Sigmoid colon (tissue), 7 donors: ENCODE data around the gene EIF3L. TPM values are rescaled to one million over a fixed set of nuclear protein-coding genes. Genes with fewer than 3 reads are reported as not detected.
A peak's percentile ranks its signal among the peaks of the same experiment; 100 is the strongest.

Source experiments
- DNase-seq: peaks from one replicate; pipeline ENCODE4 v3.0.0-alpha.2; 2019
- H3K27ac ChIP-seq, 4 donors: fragments of 200-600 bp; sonication (generic); one replicate each; pipeline ENCODE4 v1.5.1; 2016 to 2019; ENCODE audit warnings: mild to moderate bottlenecking in 1 of 4
- H3K27me3 ChIP-seq, 3 donors: fragments of 200-600 bp; sonication (generic); one replicate each; pipeline ENCODE4 v1.5.1; 2019; ENCODE audit warnings: mild to moderate bottlenecking in 1 of 3
- H3K36me3 ChIP-seq, 4 donors: fragments of 200-600 bp; sonication (generic); one replicate each; pipeline ENCODE4 v1.5.1; 2016 to 2019
- H3K4me1 ChIP-seq, 4 donors: fragments of 200-600 bp; sonication (generic); one replicate each; pipeline ENCODE4 v1.5.1; 2017 to 2019
- H3K4me3 ChIP-seq, 4 donors: fragments of 200-600 bp; sonication (generic); one replicate each; pipeline ENCODE4 v1.5.1; 2017 to 2019; ENCODE audit warnings: mild to moderate bottlenecking in 2 of 4, moderate library complexity in 1 of 4
- H3K9me3 ChIP-seq, 4 donors: fragments of 200-600 bp in 3 of 4; sonication (generic) in 3 of 4; one replicate each; pipeline versions ENCODE4 v1.5.1 to v1.6.1; 2013 to 2019
- CTCF ChIP-seq, 4 experiments: fragments of 450-650 bp in 3 of 4; fragments of 200-600 bp in 1 of 4; IDR thresholded peaks; one replicate each; pipeline ENCODE4 v1.5.1; 2016 to 2019; ENCODE audit warnings: antibody characterized with exemption in 4 of 4, mild to moderate bottlenecking in 3 of 4, moderate library complexity in 2 of 4
- EP300 ChIP-seq, 4 donors: sonication (generic); formaldehyde crosslinking; IDR thresholded peaks; one replicate each; pipeline ENCODE4 v1.6.1; 2017; ENCODE audit warnings: antibody characterized with exemption in 4 of 4
- POLR2A ChIP-seq, 2 donors: fragments of 450-650 bp; IDR thresholded peaks; one replicate each; pipeline ENCODE4 v1.6.1; 2016; ENCODE audit warnings: antibody characterized with exemption in 2 of 2, mild to moderate bottlenecking in 2 of 2, moderate library complexity in 2 of 2
- POLR2AphosphoS5 ChIP-seq, 4 donors: sonication (generic); formaldehyde crosslinking; IDR thresholded peaks; one replicate each; pipeline ENCODE4 v1.6.1; 2017; ENCODE audit warnings: antibody characterized with exemption in 4 of 4
- WGBS, 2 donors: extraction: QIAGEN DNeasy Blood & Tissue Kit; methylation state at CpG; one replicate each; pipeline ENCODE4 v1.1.7; 2013; 5-methylcytosine and 5-hydroxymethylcytosine counted together
- intact Hi-C: fragments of 100-400 bp; cut with DNase I; formaldehyde crosslinking; loops from one replicate; pipeline ENCODE4 v1.15.1; 2023
- polyA plus RNA-seq, 3 donors: library from polyadenylated mRNA; stranded (reverse); fragments of 200-250 nt; gene quantifications; one replicate each; pipeline ENCODE4 v1.2.3, GENCODE V29; 2013
- total RNA-seq, 4 donors: library from RNA; depleted of rRNA; stranded (reverse); fragments of >200 nt; gene quantifications; one replicate each; pipeline ENCODE4 v1.1.0, GENCODE V29; 2016
- donor health status: healthy with polysubstance abuse.
- donor health status: Bipolar disorder and iron deficiency.
- donor health status: healthy.

Gene EIF3L
- total and polyA plus RNA-seq, 7 donors = 198 to 628 (median 366) TPM

GRCh38 chr22:37906364-37907008 lies 57.3 kb downstream of the EIF3L start:
- DNase-seq = peak; percentile 73
- Histone ChIP-seq H3K4me3 (peak overlapping the region; percentile 72 to 98 (median 88)), H3K36me3 (no peaks in the 10 kb centered on the region), H3K9me3 (no peaks in the 10 kb centered on the region), H3K27ac (peak overlapping the region; percentile 88 to 97 (median 92)), H3K27me3 (no peaks in the 10 kb centered on the region), H3K4me1 (peaks cover 0 to 63% (median 60%) of the 10 kb centered on the region in 4 donors)
- no peak for TF ChIP-seq CTCF (IDR thresholded peaks at IDR 0.05)
- TF ChIP-seq POLR2A (IDR thresholded peaks at IDR 0.05) = no peak
- no peak for TF ChIP-seq EP300 (IDR thresholded peaks at IDR 0.05)
- no peak for TF ChIP-seq POLR2AphosphoS5 (IDR thresholded peaks at IDR 0.05)
- intact Hi-C loops = no loop called here
- WGBS, 2 donors = 1% methylated on average over 75 of the region's 75 CpGs

- Histone ChIP-seq H3K4me3 (peak overlapping the region; percentile 72 to 98 (median 88)), H3K4me1 (peaks cover 0 to 70% (median 66%) of the 10 kb centered on the region in 4 donors), H3K27me3 (no peaks in the 10 kb centered on the region), H3K36me3 (peaks cover 0 to 4% (median 2%) of the 10 kb centered on the region in 4 donors), H3K27ac (peak overlapping the region; percentile 88 to 97 (median 92)), H3K9me3 (no peaks in the 10 kb centered on the region)
- intact Hi-C loops = no loop called here
- TF ChIP-seq POLR2A (IDR thresholded peaks at IDR 0.05) (no peak), EP300 (IDR thresholded peaks at IDR 0.05) (no peak), POLR2AphosphoS5 (IDR thresholded peaks at IDR 0.05) (no peak), CTCF (IDR thresholded peaks at IDR 0.05) (no peak)
- peak; percentile 63 for DNase-seq
- WGBS, 2 donors = 35 to 60% methylated on average over 19 of the region's 19 CpGs
Observed at GRCh38 chr22:37907036-37907954, 58.1 kb downstream of the EIF3L start.

- no peaks in the 10 kb centered on the region for H3K9me3 ChIP-seq
- peak; percentile 77 for DNase-seq
- H3K27ac ChIP-seq = peak overlapping the region; percentile 88 to 97 (median 92)
- intact Hi-C loops = loop anchor here (2.0 kb wide), 1 partner anchor 23 kb away; no protein-coding TSS in a partner anchor
- peaks cover 0 to 29% (median 26%) of the 10 kb centered on the region in 4 donors for H3K36me3 ChIP-seq
- H3K4me1 ChIP-seq = peaks cover 0 to 80% (median 67%) of the 10 kb centered on the region in 4 donors
- WGBS, 2 donors = 82 to 91% methylated on average over 7 of the region's 7 CpGs
- H3K4me3 ChIP-seq = peak overlapping the region in 2 of 4 donors; percentile 22 to 39
- no peaks in the 10 kb centered on the region for H3K27me3 ChIP-seq
- no peak for TF ChIP-seq POLR2A (IDR thresholded peaks at IDR 0.05)
- no peak for TF ChIP-seq EP300 (IDR thresholded peaks at IDR 0.05)
- no peak for TF ChIP-seq CTCF (IDR thresholded peaks at IDR 0.05)
- peak in 3 of 4 donors; percentile 24 to 47 (median 30) for TF ChIP-seq POLR2AphosphoS5 (IDR thresholded peaks at IDR 0.05)
Observed at GRCh38 chr22:37909766-37910165, 60.5 kb downstream of the EIF3L start.

- intact Hi-C loops = loop anchor here (2.0 kb wide), 1 partner anchor 22 kb away; no protein-coding TSS in a partner anchor
- Histone ChIP-seq H3K36me3 (peaks cover 5 to 42% (median 39%) of the 10 kb centered on the region in 4 donors), H3K9me3 (no peaks in the 10 kb centered on the region), H3K4me1 (peaks cover 0 to 74% (median 62%) of the 10 kb centered on the region in 4 donors), H3K27ac (peak overlapping the region; percentile 88 to 97 (median 92)), H3K4me3 (peak overlapping the region in 3 of 4 donors; percentile 7 to 39 (median 22)), H3K27me3 (no peaks in the 10 kb centered on the region)
- peak; percentile 85 for DNase-seq
- TF ChIP-seq POLR2A (IDR thresholded peaks at IDR 0.05) (no peak), CTCF (IDR thresholded peaks at IDR 0.05) (no peak), POLR2AphosphoS5 (IDR thresholded peaks at IDR 0.05) (peak; percentile 28 to 66 (median 58)), EP300 (IDR thresholded peaks at IDR 0.05) (no peak)
- 84 to 89% methylated on average over 15 of the region's 15 CpGs for WGBS, 2 donors
Observed at GRCh38 chr22:37910890-37911672, 61.9 kb downstream of the EIF3L start.
